ENCODE data around the gene EFNB2. TPM values are rescaled to one million over a fixed set of nuclear protein-coding genes. Genes with fewer than 3 reads are reported as not detected.

The EFNB2 gene
- total and polyA plus RNA-seq, 12 donors = 5.2 to 21.4 (median 12.6) TPM

DNA sequence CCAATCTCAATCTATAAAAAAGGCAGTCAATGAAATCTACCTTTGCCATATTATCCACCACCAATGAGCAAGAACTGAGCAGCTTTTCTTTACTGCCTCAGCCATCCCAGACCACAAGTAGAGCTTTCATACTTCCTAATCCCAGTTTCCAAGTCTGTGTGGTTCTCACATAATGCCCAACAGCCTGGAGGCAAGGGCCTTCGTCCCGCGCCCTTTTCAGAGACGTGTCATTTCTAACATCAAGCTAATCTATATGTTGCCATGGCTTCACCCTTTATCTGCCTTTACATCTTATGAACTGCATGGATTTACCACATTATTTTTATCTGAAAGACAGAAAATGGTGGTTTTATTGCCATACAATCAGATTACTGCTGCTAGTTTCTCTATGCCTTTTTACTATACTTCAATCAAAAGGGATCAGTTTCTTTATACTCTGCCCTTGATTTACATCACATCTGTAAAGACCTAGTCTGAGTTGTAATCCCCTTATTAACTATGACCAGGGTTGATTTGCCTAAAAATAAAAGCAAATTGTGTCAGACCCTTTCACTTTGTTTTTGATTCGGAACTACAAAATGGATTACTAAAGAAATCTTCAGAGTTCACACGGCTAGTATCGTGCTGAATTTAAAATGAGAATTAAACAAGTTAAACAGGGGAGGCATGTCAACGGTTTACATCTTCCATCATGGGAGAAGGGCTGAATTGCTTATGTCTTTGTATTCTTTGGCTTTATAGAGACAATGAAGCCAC, 5.9 kb downstream of the EFNB2 start:
- H3K36me3 ChIP-seq (replicated peaks in 1 of 2) = no peaks in the 10 kb centered on the region

GRCh38 chr13:106528718-106529414, 6.6 kb downstream of the EFNB2 start:
- intact Hi-C loops (cut with DNase I) = no loop called here
- no peak overlapping the region for H3K4me3 ChIP-seq
- H3K27me3 ChIP-seq = peaks cover under 1% of the 10 kb centered on the region
- no peaks in the 10 kb centered on the region for H3K9me3 ChIP-seq (replicated peaks in 1 of 3)
- H3K27ac ChIP-seq = no peak overlapping the region
- H3K36me3 ChIP-seq (replicated peaks in 1 of 2) = no peaks in the 10 kb centered on the region
- 72 to 86% (median 82%) methylated on average over 7 of the region's 7 CpGs for WGBS, 4 donors
- TF ChIP-seq, protein P1, sequence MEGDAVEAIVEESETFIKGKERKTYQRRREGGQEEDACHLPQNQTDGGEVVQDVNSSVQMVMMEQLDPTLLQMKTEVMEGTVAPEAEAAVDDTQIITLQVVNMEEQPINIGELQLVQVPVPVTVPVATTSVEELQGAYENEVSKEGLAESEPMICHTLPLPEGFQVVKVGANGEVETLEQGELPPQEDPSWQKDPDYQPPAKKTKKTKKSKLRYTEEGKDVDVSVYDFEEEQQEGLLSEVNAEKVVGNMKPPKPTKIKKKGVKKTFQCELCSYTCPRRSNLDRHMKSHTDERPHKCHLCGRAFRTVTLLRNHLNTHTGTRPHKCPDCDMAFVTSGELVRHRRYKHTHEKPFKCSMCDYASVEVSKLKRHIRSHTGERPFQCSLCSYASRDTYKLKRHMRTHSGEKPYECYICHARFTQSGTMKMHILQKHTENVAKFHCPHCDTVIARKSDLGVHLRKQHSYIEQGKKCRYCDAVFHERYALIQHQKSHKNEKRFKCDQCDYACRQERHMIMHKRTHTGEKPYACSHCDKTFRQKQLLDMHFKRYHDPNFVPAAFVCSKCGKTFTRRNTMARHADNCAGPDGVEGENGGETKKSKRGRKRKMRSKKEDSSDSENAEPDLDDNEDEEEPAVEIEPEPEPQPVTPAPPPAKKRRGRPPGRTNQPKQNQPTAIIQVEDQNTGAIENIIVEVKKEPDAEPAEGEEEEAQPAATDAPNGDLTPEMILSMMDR (IDR thresholded peaks at IDR 0.05) = no peak
- no peak for TF ChIP-seq POLR2A (IDR thresholded peaks at IDR 0.05)
- H3K4me1 ChIP-seq (replicated peaks in 1 of 2) = peaks cover 0 to 12% of the 10 kb centered on the region in 2 donors
- no peak for DNase-seq

More for the DNA sequence above, 5.9 kb downstream of the EFNB2 start:
- Histone ChIP-seq H3K27ac (no peak overlapping the region), H3K27me3 (peaks cover 8% of the 10 kb centered on the region), H3K4me3 (no peak overlapping the region), H3K4me1 (replicated peaks in 1 of 2) (peaks cover 5 to 19% of the 10 kb centered on the region in 2 donors), H3K9me3 (replicated peaks in 1 of 3) (no peaks in the 10 kb centered on the region)
- intact Hi-C loops (cut with DNase I) = loop anchor here in 1 of 2 donors (10.0 kb wide), 1 partner anchor 85 kb away; no protein-coding TSS in a partner anchor
- WGBS, 4 donors = 67 to 82% (median 74%) methylated on average over 8 of the region's 8 CpGs
- TF ChIP-seq POLR2A (IDR thresholded peaks at IDR 0.05) = no peak
- TF ChIP-seq, protein P1 (IDR thresholded peaks at IDR 0.05) = no peak
- no peak for DNase-seq

GRCh38 chr13:106527826-106528225, 7.6 kb downstream of the EFNB2 start:
- WGBS, 4 donors = 30 to 54% (median 46%) methylated on average over 2 of the region's 2 CpGs
- no peaks in the 10 kb centered on the region for H3K27me3 ChIP-seq
- TF ChIP-seq, protein P1 (IDR thresholded peaks at IDR 0.05) = no peak
- TF ChIP-seq POLR2A (IDR thresholded peaks at IDR 0.05) = no peak
- no peak overlapping the region for H3K27ac ChIP-seq
- no peak for DNase-seq
- H3K36me3 ChIP-seq (replicated peaks in 1 of 2) = no peaks in the 10 kb centered on the region
- no peak overlapping the region for H3K4me3 ChIP-seq
- H3K4me1 ChIP-seq (replicated peaks in 1 of 2) = peaks cover 0 to 12% of the 10 kb centered on the region in 2 donors
- H3K9me3 ChIP-seq (replicated peaks in 1 of 3) = no peaks in the 10 kb centered on the region
- intact Hi-C loops (cut with DNase I) = no loop called here

DNA sequence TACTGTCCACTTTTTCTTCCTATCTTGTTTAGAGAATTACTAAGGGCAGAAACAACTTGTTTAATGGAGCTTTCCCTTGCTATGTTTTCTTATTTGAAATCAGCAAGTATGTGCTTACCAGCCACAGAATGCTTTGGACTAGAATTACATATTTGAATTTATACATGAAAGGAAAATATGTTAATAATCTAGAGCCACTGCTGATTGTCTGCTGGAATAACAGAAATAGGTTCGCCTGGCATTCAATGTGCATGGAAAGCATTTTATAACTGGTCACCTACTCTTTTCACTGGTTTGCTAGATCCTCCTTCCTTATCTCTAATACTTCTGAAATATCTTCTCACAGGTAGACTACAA, 8.0 kb downstream of the EFNB2 start:
- Histone ChIP-seq H3K36me3 (replicated peaks in 1 of 2) (no peaks in the 10 kb centered on the region), H3K27ac (no peak overlapping the region), H3K4me1 (replicated peaks in 1 of 2) (peaks cover 0 to 8% of the 10 kb centered on the region in 2 donors), H3K9me3 (replicated peaks in 1 of 3) (no peaks in the 10 kb centered on the region), H3K27me3 (no peaks in the 10 kb centered on the region), H3K4me3 (no peak overlapping the region)
- intact Hi-C loops (cut with DNase I) = no loop called here
- TF ChIP-seq, protein P1 (IDR thresholded peaks at IDR 0.05) = no peak
- no peak for TF ChIP-seq POLR2A (IDR thresholded peaks at IDR 0.05)
- 65 to 93% (median 77%) methylated on average over 1 of the region's 1 CpG for WGBS, 4 donors
- no peak for DNase-seq

Data from adrenal gland (tissue), 12 donors.